Measurements from ENCODE around the gene OSBPL3. TPM values are rescaled to one million over a fixed set of nuclear protein-coding genes. Genes with fewer than 3 reads are reported as not detected.

Gene OSBPL3
- total RNA-seq, 1 experiment from 2014 or later: 9.7 TPM

Other genes with a start within 250 kb of the OSBPL3 start
- 3.5 and 6.5 TPM in 2 replicates for gene GSDME, start 222.7 kb downstream of the OSBPL3 start, total RNA-seq (2014; rRNA removed; shearing (Covaris generic))
- 329 and 351 TPM in 2 replicates for gene CYCS, start 145.1 kb upstream of the OSBPL3 start, total RNA-seq (2014; rRNA removed; shearing (Covaris generic))
- gene NPVF, start 248.3 kb upstream of the OSBPL3 start, total RNA-seq (2014; rRNA removed; shearing (Covaris generic)): not detected in 2 replicates

All from NCI-H460 (cell line).